Transverse colon (tissue), 4 donors: ENCODE measurements around the gene FUT6. TPM values are rescaled to one million over a fixed set of nuclear protein-coding genes. Genes with fewer than 3 reads are reported as not detected.

Experiments used
- DNase-seq: peaks from one replicate; pipeline ENCODE4 v3.0.0-alpha.2; 2019
- H3K27ac ChIP-seq, 4 donors: fragments of 200-600 bp; sonication (generic); 2 replicates each; pipeline ENCODE4 v1.5.1; 2016 to 2018; ENCODE audit warnings: inconsistent platforms in 4 of 4
- H3K27me3 ChIP-seq: fragments of 200-600 bp; sonication (generic); 2 replicates; pipeline ENCODE4 v1.5.1; 2017; ENCODE audit warnings: inconsistent platforms
- H3K36me3 ChIP-seq, 4 donors: fragments of 200-600 bp; sonication (generic); 2 replicates each; pipeline ENCODE4 v1.5.1; 2017 to 2019; ENCODE audit warnings: inconsistent platforms in 4 of 4
- H3K4me1 ChIP-seq, 4 donors: fragments of 200-600 bp; sonication (generic); 2 replicates each; pipeline ENCODE4 v1.5.1; 2017 to 2020; ENCODE audit warnings: inconsistent platforms in 4 of 4
- H3K4me3 ChIP-seq, 4 donors: fragments of 200-600 bp; sonication (generic); 1 replicate in 1 of 4; 2 replicates in 3 of 4; pipeline versions ENCODE4 v1.5.1 to v1.6.1; 2017 to 2019; ENCODE audit warnings: inconsistent platforms in 4 of 4
- H3K9me3 ChIP-seq, 2 donors: fragments of 200-600 bp; sonication (generic); 2 replicates each; pipeline ENCODE4 v1.5.1; 2017 to 2019; ENCODE audit warnings: inconsistent platforms in 2 of 2
- EP300 ChIP-seq: sonication (generic); formaldehyde crosslinking; IDR thresholded peaks from one replicate; pipeline ENCODE4 v1.6.1; 2017; ENCODE audit warnings: antibody characterized with exemption, low read depth
- POLR2A ChIP-seq: fragments of 450-650 bp; IDR thresholded peaks from one replicate; pipeline ENCODE4 v1.6.1; 2016; ENCODE audit warnings: antibody characterized with exemption, mild to moderate bottlenecking, moderate library complexity
- POLR2AphosphoS5 ChIP-seq, 3 donors: sonication (generic); formaldehyde crosslinking; IDR thresholded peaks; one replicate each; pipeline ENCODE4 v1.6.1; 2016; ENCODE audit warnings: antibody characterized with exemption in 3 of 3
- WGBS, 2 donors: methylation state at CpG; one replicate each; pipeline ENCODE4 v1.1.5; 2018; ENCODE audit warnings: low coverage in 1 of 2; 5-methylcytosine and 5-hydroxymethylcytosine counted together
- in situ Hi-C, 4 donors: fragments of 200-750 bp; cut with MboI; loops; one replicate each; pipeline versions ENCODE4 v1.15.0 to v1.15.1; 2017; ENCODE audit warnings: low sequenced_read_pairs in 3 of 4, low pct_ligation_motif_present in 1 of 4, low pct_unique_long_range_greater_than_20kb in 1 of 4
- intact Hi-C: fragments of 100-400 bp; cut with DNase I; formaldehyde crosslinking; loops from one replicate; pipeline ENCODE4 v1.15.1; 2023; ENCODE audit warnings: low total_unique reads
- total RNA-seq, 4 donors: library from RNA; depleted of rRNA; stranded (reverse); fragments of >200 nt; gene quantifications; one replicate each; pipeline ENCODE4 v1.1.0, GENCODE V29; 2016
- TF ChIP-seq, protein P1 (sequence below), 5 experiments: fragments of 200-600 bp in 3 of 5; fragments of 450-650 bp in 2 of 5; sonication (generic) in 3 of 5; IDR thresholded peaks; 1 replicate in 2 of 5; 2 replicates in 3 of 5; pipeline ENCODE4 v1.5.1; 2016 to 2017; ENCODE audit warnings: antibody characterized with exemption in 5 of 5, inconsistent platforms in 3 of 5, mild to moderate bottlenecking in 2 of 5, moderate library complexity in 1 of 5

FUT6 gene
- total RNA-seq, 4 donors from 2014 or later: 71.9 to 251 (median 115) TPM

DNA sequence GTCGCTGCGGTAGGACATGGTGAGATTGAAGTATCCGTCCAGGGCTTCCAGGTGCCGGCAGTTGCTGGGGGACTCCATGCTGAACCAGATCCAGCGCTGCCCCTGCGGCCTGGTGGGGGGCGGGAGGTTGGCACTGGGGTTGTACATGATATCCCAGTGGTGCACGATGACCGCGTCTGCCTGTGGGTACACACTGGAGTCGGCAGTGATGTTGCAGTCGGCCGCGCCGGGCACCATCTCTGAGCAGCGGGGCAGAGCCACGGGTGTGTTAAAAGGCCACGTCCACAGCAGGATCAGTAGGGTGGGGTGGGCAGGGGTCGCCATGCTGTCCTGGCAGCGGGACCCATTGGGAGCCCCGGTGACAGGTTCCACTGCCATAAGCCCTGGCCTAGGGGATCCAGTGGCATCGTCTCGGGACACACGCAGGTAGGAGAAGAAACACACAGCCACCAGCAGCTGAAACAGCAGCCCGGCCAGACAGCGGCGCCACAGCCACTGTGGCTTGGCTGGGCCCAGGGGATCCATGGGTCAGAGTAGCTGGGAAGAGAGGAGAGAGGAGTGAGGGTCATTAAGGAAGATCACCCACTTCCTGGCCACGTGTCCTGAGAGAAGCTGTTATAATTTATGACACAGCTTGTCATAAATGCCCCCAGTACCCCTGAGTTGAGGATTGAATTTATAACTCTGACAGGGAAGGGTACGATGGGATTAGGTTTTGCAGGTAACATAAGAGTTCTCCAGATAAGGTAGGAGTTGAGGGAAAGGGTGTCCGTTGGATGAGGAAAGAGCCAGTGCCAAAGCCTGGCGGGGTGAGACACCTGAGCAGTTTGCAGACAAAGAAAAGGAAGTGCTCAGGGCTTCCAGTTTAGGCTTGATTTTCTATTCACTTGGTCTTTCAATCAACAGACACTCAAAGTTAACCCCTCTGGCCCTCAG, 28.0 kb upstream of the FUT6 start:
- no peak overlapping the region for H3K4me3 ChIP-seq
- H3K36me3 ChIP-seq: no peaks in the 10 kb centered on the region
- in situ Hi-C loops: no loop called here
- H3K9me3 ChIP-seq: no peaks in the 10 kb centered on the region
- no peaks in the 10 kb centered on the region for H3K27me3 ChIP-seq
- TF ChIP-seq EP300: no peak
- TF ChIP-seq, protein P1, sequence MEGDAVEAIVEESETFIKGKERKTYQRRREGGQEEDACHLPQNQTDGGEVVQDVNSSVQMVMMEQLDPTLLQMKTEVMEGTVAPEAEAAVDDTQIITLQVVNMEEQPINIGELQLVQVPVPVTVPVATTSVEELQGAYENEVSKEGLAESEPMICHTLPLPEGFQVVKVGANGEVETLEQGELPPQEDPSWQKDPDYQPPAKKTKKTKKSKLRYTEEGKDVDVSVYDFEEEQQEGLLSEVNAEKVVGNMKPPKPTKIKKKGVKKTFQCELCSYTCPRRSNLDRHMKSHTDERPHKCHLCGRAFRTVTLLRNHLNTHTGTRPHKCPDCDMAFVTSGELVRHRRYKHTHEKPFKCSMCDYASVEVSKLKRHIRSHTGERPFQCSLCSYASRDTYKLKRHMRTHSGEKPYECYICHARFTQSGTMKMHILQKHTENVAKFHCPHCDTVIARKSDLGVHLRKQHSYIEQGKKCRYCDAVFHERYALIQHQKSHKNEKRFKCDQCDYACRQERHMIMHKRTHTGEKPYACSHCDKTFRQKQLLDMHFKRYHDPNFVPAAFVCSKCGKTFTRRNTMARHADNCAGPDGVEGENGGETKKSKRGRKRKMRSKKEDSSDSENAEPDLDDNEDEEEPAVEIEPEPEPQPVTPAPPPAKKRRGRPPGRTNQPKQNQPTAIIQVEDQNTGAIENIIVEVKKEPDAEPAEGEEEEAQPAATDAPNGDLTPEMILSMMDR (IDR thresholded peaks at IDR 0.05): no peak
- TF ChIP-seq POLR2A: no peak
- no peak for TF ChIP-seq POLR2AphosphoS5 (IDR thresholded peaks at IDR 0.05)
- no peak overlapping the region for H3K27ac ChIP-seq
- WGBS, 2 donors: 31 to 87% methylated on average over 4 to 25 of the region's 31 CpGs
- H3K4me1 ChIP-seq: no peaks in the 10 kb centered on the region
- intact Hi-C loops: no loop called here
- DNase-seq: no peak

DNA sequence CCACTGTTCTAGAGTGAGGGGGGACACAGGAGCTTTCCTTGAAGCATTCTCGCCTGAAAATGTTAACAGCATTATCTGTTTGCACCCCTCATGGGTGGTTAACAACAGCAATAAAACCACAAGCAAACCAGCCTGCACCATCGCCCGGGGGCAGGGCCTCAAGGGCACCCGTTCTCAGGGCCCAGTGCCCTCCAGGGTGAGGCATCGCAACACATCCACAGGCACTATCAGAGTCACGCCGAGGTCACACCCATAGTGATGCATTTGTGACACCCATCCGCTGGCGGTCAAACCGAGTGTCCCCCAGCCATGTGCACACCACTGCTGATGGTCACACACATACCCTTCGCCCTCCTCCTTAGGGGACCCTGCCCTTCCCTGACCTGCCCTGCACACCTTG, 26.3 kb upstream of the FUT6 start:
- Histone ChIP-seq H3K27ac (no peak overlapping the region), H3K9me3 (no peaks in the 10 kb centered on the region), H3K27me3 (no peaks in the 10 kb centered on the region), H3K36me3 (no peaks in the 10 kb centered on the region), H3K4me3 (no peak overlapping the region), H3K4me1 (no peaks in the 10 kb centered on the region)
- DNase-seq: no peak
- TF ChIP-seq POLR2A (no peak), EP300 (no peak), POLR2AphosphoS5 (IDR thresholded peaks at IDR 0.05) (no peak)
- TF ChIP-seq, protein P1 (IDR thresholded peaks at IDR 0.05): no peak
- WGBS, 2 donors: 73% methylated on average over 11 of the region's 11 CpGs; no CpG with 5 or more reads in 1 of the 2 donors
- in situ Hi-C loops: no loop called here
- intact Hi-C loops: no loop called here

DNA sequence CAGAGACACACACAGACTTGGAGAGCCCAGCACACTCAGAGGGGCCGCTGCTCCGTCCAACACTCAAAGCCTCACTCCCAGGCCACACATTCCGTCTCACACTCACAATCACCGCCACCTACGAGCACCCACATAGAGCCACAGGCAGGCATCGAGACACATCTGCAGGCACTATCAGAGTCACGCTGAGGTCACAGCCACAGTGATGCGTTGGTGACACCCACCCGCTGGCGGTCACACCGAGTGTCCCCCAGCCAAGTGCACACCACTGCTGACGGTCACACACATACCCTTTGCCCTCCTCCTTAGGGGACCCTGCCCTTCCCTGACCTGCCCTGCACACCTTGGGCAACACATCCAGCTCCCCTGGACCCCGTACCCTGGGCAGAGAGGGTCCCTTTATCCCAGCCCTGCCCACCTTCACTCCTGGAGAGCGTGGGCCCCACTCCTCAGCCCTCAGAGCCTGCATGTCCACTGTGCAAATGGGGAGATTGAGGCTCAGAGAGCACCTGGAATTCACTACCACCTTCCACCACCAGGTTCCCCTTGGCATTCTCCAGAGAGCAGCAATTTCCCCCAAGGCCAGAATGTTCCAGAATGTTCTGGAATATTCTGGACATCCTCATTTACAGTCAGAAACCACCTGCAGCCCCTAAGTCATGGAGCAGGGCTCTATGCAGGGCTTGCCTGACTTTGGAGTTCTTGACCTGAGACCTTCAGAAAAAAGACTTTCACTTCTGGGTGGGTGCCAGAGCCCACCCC, 25.4 kb upstream of the FUT6 start:
- no peaks in the 10 kb centered on the region for H3K9me3 ChIP-seq
- TF ChIP-seq, protein P1 (IDR thresholded peaks at IDR 0.05): peak in 3 of 5 experiments; percentile 20 to 27 (median 20)
- TF ChIP-seq EP300 (no peak), POLR2A (no peak), POLR2AphosphoS5 (IDR thresholded peaks at IDR 0.05) (no peak)
- no peak for DNase-seq
- WGBS, 2 donors: 88% methylated on average over 14 of the region's 14 CpGs; no CpG with 5 or more reads in 1 of the 2 donors
- intact Hi-C loops (no loop called here), in situ Hi-C loops (no loop called here)
- no peak overlapping the region for H3K4me3 ChIP-seq
- no peaks in the 10 kb centered on the region for H3K4me1 ChIP-seq
- H3K36me3 ChIP-seq: no peaks in the 10 kb centered on the region
- no peak overlapping the region for H3K27ac ChIP-seq
- H3K27me3 ChIP-seq: no peaks in the 10 kb centered on the region

DNA sequence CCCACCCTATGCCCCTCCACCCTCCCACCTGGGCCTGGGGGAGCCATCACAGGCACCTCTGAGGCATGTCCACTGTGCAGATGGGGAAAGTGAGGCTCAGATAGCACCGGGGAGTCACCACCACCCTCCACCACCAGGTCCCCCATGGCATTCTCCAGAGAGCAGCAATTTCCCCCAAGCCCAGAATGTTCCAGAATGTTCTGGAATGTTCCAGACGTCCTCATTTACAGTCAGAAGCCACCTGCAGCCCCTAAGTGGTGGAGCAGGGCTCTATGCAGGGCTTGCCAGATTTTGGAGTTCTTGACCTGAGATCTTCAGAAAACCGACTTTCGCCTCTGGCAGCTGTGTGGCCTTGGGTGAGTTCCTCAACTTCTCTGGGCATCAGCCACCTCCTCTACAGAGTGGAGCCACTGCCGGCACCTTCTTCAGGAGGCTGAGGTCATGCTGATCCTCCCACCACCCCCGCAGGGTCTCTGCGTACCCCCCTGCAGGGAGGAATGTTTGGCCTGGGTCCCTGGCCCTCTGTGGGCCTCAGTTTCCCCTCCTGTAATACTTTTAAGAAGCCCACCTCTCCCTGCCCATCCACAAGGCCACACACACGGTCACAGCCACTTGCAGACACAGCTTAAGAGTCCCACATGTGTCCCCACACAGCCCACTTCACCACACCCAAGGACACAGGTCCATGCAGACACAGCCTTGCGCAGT, 24.7 kb upstream of the FUT6 start:
- Histone ChIP-seq H3K4me3 (no peak overlapping the region), H3K27me3 (no peaks in the 10 kb centered on the region), H3K9me3 (no peaks in the 10 kb centered on the region), H3K27ac (no peak overlapping the region), H3K4me1 (no peaks in the 10 kb centered on the region), H3K36me3 (no peaks in the 10 kb centered on the region)
- intact Hi-C loops (no loop called here), in situ Hi-C loops (no loop called here)
- DNase-seq: no peak
- 77% methylated on average over 9 of the region's 9 CpGs; no CpG with 5 or more reads in 1 of the 2 donors for WGBS, 2 donors
- TF ChIP-seq POLR2A (no peak), POLR2AphosphoS5 (IDR thresholded peaks at IDR 0.05) (no peak)
